ENCODE results near the gene COMMD9.

The COMMD9 gene

GRCh38 chr11:36264011-36264972 is 24.9 kb downstream of the COMMD9 start:
- no peaks in the 10 kb centered on the region for H3K36me3 ChIP-seq (ENCODE audit: control insufficient read depth in 2 of 2, insufficient read depth in 1 of 2, low read length in 2 of 2)
- no peaks in the 10 kb centered on the region for H3K9me3 ChIP-seq (ENCODE audit: control insufficient read depth, insufficient read depth, low read depth, low read length)
- TF ChIP-seq ZNF513 (tag by site-specific recombination; IDR thresholded peaks at IDR 0.05) (no peak), ZNF24 (tag by site-specific recombination; IDR thresholded peaks at IDR 0.05) (no peak), ELK4 (IDR thresholded peaks at IDR 0.05; ENCODE audit: borderline replicate concordance, low read depth, low read length) (no peak), ZSCAN5A (tag by site-specific recombination; IDR thresholded peaks at IDR 0.05) (no peak), ZNF664 (tag by site-specific recombination; IDR thresholded peaks at IDR 0.05) (no peak), ZNF10 (tag by site-specific recombination; IDR thresholded peaks at IDR 0.05) (no peak), ZNF362 (tag by site-specific recombination; IDR thresholded peaks at IDR 0.05) (no peak), ZBTB11 (tag by site-specific recombination; conservative IDR thresholded peaks at IDR 0.05; ENCODE audit: low read depth) (no peak), KLF17 (tag by site-specific recombination; IDR thresholded peaks at IDR 0.05) (no peak), ZNF214 (tag by site-specific recombination; IDR thresholded peaks at IDR 0.05; ENCODE audit: borderline replicate concordance) (no peak), ZNF404 (tag by site-specific recombination; IDR thresholded peaks at IDR 0.05) (no peak), HOXC10 (CRISPR knock-in tag; IDR thresholded peaks at IDR 0.05) (no peak), ZSCAN30 (tag by site-specific recombination; IDR thresholded peaks at IDR 0.05) (no peak), ZNF585B (tag by site-specific recombination; IDR thresholded peaks at IDR 0.05) (no peak), GFI1B (tag by site-specific recombination; IDR thresholded peaks at IDR 0.05) (no peak), FEZF1 (tag by site-specific recombination; IDR thresholded peaks at IDR 0.05) (no peak), ZNF19 (tag by site-specific recombination; IDR thresholded peaks at IDR 0.05; ENCODE audit: low read depth) (no peak), KLF16 (tag by site-specific recombination; IDR thresholded peaks at IDR 0.05) (no peak), ZBTB21 (tag by site-specific recombination; IDR thresholded peaks at IDR 0.05) (no peak), IKZF3 (tag by site-specific recombination; IDR thresholded peaks at IDR 0.05) (no peak)
- no peaks in the 10 kb centered on the region for H3K4me1 ChIP-seq (ENCODE audit: control insufficient read depth, insufficient read depth, low read length)
- no peak overlapping the region for H3K4me3 ChIP-seq (ENCODE audit: low read depth, low read length)
- CTCF ChIA-PET: interaction anchor here (0.6 to 3.7 kb wide), 15 partner anchors 9 to 829 kb away, joined by 3 to 17 read pairs (median 3); no protein-coding TSS in a partner anchor
- POLR2A ChIA-PET: no interaction called here
- H3K27ac ChIP-seq (ENCODE audit: extremely low read depth, low read depth, low read length): no peak overlapping the region
